H1 (cell line): ENCODE data around the gene MRPS5. TPM values are rescaled to one million over a fixed set of nuclear protein-coding genes. Genes with fewer than 3 reads are reported as not detected.

Experiments used
- CREB1 ChIP-seq: IDR thresholded peaks from 2 replicates; pipeline ENCODE4 v1.6.1; 2012; ENCODE audit warnings: inconsistent platforms
- GABPA ChIP-seq: IDR thresholded peaks from 2 replicates; pipeline ENCODE4 v1.6.1; 2011; ENCODE audit warnings: mild to moderate bottlenecking, low read length, moderate library complexity, borderline replicate concordance; ENCODE audit not compliant: insufficient read depth
- polyA plus RNA-seq, 7 experiments: library from polyadenylated mRNA; depleted of rRNA in 3 of 7; stranded (reverse) in 5 of 7; unstranded in 2 of 7; fragments of >200 nt in 5 of 7; fragments of 200-250 nt in 2 of 7; gene quantifications; 1 replicate in 5 of 7; 2 replicates in 1 of 7; 4 replicates in 1 of 7; pipeline versions ENCODE4 v1.2.1 to v1.2.3, GENCODE V29; 2011 to 2013; ENCODE audit warnings: missing spikeins in 2 of 7, mixed read lengths in 2 of 7
- total RNA-seq: library from RNA; stranded (reverse); fragmentation: NEBNext Ultra II Directional; extraction: Animal tissue kit (Norgen Biotek cat#: 25700); gene quantifications from 2 replicates; pipeline ENCODE4 v1.2.1, GENCODE V29; 2021

Gene MRPS5
- total and polyA plus RNA-seq, 2 of the 8 experiments (the other 6 are each of a cell fraction or from before 2014, with no cell fraction given), result 36.7 to 53.0 TPM

DNA sequence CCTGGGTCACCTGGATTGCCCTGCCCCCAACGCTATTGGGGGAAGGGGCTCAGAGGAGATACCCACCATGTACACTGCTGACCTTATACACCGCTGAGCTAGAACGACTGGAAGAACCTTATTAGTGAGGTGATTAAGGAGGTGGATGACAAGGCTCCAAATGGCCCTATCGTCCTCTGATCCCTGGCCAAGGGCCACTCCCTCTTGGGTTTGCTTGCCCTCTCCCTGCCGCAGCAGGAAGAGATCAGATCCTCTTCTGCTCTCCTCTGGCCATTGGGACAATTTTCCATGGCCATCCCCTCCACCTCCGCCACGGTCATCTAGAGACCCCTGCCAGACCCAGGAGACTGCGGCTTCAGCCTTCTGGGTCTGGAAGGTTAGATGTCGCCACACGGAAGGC lies 36.8 kb upstream of the MRPS5 start (continued):
- TF ChIP-seq CREB1 (no peak), GABPA (no peak)
- TF ChIP-seq, all 59 proteins: peak for 0
